Activated naive CD8-positive, alpha-beta T cell treated with anti-CD3 and anti-CD28 coated beads, Interleukin-2, amount 10 ng/mL, durations not matched to agents 7 days and 5 days (primary cell): ENCODE data around the gene FKBP8. TPM values are rescaled to one million over a fixed set of nuclear protein-coding genes. Genes with fewer than 3 reads are reported as not detected.

Experiments
- ATAC-seq: fragments of 150-1000 bp; cut with Tn5 transposase; one replicate; pipeline ENCODE4 v1.10.0; 2021; ENCODE audit warnings: low read depth, moderate library complexity
- POLR2A ChIA-PET: fragments of 350-600 bp; sonication (Branson Sonifier 250); formaldehyde crosslinking; loops from one replicate; lab custom pipeline; 2021; ENCODE audit warnings: antibody characterized with exemption; lab: Charles Lee
- DNase-seq: peaks from one replicate; pipeline ENCODE4 v3.0.0; 2021
- H3K27ac Mint-ChIP-seq: one replicate; pipeline ENCODE4 v1.8.0; 2022; ENCODE audit warnings: mild to moderate bottlenecking, mixed read lengths
- H3K27me3 Mint-ChIP-seq: one replicate; pipeline ENCODE4 v1.8.0; 2022; ENCODE audit warnings: mild to moderate bottlenecking, moderate library complexity, mixed read lengths
- H3K36me3 Mint-ChIP-seq: one replicate; pipeline ENCODE4 v1.8.0; 2021; ENCODE audit warnings: mild to moderate bottlenecking, mixed read lengths
- H3K4me1 Mint-ChIP-seq: one replicate; pipeline ENCODE4 v1.8.0; 2021; ENCODE audit warnings: mixed read lengths
- H3K4me3 Mint-ChIP-seq: one replicate; pipeline ENCODE4 v1.8.0; 2022; ENCODE audit warnings: mild to moderate bottlenecking, moderate library complexity, mixed read lengths
- H3K9me3 Mint-ChIP-seq: one replicate; pipeline ENCODE4 v1.8.0; 2021; ENCODE audit warnings: mixed read lengths
- total RNA-seq, 2 experiments: library from RNA; stranded (reverse); gene quantifications; one replicate each; pipeline ENCODE4 v1.2.3, GENCODE V29; 2021

Gene FKBP8
- total RNA-seq, 2 experiments from 2014 or later, result 261 to 275 TPM

DNA sequence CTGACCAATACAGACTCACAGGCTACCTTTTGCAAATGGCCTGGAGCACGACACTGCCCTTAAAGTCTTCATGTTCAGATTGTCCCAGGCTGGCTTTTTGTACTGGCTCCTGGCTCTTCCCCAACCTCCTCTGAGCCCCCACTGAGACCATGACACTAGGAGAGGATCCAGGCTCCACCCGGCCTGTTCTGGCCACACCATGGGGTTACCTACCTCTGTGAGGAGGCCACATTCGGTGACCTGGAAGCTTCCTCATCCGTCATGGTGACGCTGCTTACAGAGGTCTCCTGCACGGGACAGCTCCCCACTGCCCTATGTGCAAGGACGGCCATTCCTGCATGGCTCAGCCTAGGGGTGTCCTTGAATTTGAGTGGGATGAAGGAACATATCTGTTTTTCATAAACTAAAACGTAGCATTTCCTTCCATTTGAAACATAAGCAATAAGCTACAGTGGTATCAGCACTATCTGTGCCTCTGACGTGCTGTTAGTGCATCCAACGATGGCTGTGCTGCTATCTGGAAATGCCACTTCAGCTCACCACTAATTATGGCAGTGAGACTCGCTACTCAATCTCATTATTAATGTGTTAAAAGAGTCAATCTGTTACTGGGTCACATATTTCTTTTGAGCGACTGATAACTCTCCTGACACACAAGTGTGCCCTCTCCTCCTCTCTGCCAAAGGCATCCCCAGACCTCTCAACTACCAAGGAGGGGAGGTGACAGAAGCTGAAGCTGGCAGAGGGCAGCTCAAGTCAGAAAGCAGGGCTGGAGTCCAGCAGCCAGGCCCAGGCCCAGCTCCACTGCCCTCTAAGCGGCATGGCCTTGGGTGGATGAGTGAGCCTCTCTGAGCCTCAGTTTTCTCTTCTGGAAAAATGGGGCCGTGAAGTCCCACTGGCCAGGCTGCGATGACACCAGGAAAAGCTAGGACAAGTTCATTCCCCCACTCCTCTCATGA lies 51.1 kb downstream of the FKBP8 start:
- ATAC-seq (no peak), DNase-seq (no peak)
- Mint-ChIP-seq H3K36me3 (no peaks in the 10 kb centered on the region), H3K27me3 (no peaks in the 10 kb centered on the region), H3K4me3 (no peak overlapping the region), H3K9me3 (no peaks in the 10 kb centered on the region), H3K4me1 (peaks cover 36% of the 10 kb centered on the region), H3K27ac (peak overlapping the region; percentile 51)
- POLR2A ChIA-PET, result interaction anchor here (1.2 kb wide), 1 partner anchor 30 kb away, joined by 3 read pairs; the partner anchor contains the start of gene ELL

DNA sequence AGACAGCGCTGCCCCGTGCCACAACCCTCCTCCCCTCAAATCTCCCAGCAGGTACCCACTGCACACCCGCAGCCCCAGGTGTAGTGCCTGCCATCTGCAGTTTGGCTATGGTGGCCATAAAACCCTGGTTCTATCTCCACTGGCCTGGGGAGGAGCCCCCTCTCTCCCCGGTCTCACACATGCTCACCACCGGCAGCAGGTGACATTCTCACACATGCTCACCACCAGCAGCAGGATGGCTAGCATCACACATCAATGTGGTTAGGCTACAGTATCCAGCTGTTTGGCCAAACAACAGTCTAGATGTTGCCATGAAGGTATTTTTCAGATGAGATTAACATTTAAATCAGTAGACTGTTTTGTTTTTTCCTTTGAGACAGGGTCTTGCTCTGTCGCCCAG lies 52.6 kb downstream of the FKBP8 start:
- H3K9me3 Mint-ChIP-seq, result no peaks in the 10 kb centered on the region
- no peaks in the 10 kb centered on the region for H3K27me3 Mint-ChIP-seq
- DNase-seq, result no peak
- H3K4me1 Mint-ChIP-seq, result peaks cover 26% of the 10 kb centered on the region
- POLR2A ChIA-PET, result interaction anchor here (0.5 kb wide), 1 partner anchor 402 kb away, joined by 3 read pairs; no protein-coding TSS in a partner anchor
- no peak for ATAC-seq
- no peak overlapping the region for H3K4me3 Mint-ChIP-seq
- no peaks in the 10 kb centered on the region for H3K36me3 Mint-ChIP-seq
- H3K27ac Mint-ChIP-seq, result no peak overlapping the region

GRCh38 chr19:18489627-18490184 lies 53.7 kb downstream of the FKBP8 start:
- Mint-ChIP-seq H3K4me1 (peaks cover 24% of the 10 kb centered on the region), H3K9me3 (no peaks in the 10 kb centered on the region), H3K27ac (no peak overlapping the region), H3K27me3 (no peaks in the 10 kb centered on the region), H3K36me3 (no peaks in the 10 kb centered on the region), H3K4me3 (no peak overlapping the region)
- ATAC-seq (no peak), DNase-seq (no peak)
- POLR2A ChIA-PET, result no interaction called here

GRCh38 chr19:18488838-18489626 lies 54.3 kb downstream of the FKBP8 start:
- POLR2A ChIA-PET, result no interaction called here
- H3K27me3 Mint-ChIP-seq, result no peaks in the 10 kb centered on the region
- H3K36me3 Mint-ChIP-seq, result no peaks in the 10 kb centered on the region
- H3K9me3 Mint-ChIP-seq, result no peaks in the 10 kb centered on the region
- DNase-seq, result no peak
- no peak for ATAC-seq
- no peak overlapping the region for H3K4me3 Mint-ChIP-seq
- H3K27ac Mint-ChIP-seq, result no peak overlapping the region
- H3K4me1 Mint-ChIP-seq, result peaks cover 19% of the 10 kb centered on the region

GRCh38 chr19:18488403-18488723 lies 55.0 kb downstream of the FKBP8 start:
- DNase-seq (no peak), ATAC-seq (no peak)
- Mint-ChIP-seq H3K4me3 (no peak overlapping the region), H3K36me3 (no peaks in the 10 kb centered on the region), H3K4me1 (peaks cover 18% of the 10 kb centered on the region), H3K9me3 (no peaks in the 10 kb centered on the region), H3K27me3 (no peaks in the 10 kb centered on the region), H3K27ac (no peak overlapping the region)
- POLR2A ChIA-PET, result no interaction called here

- Mint-ChIP-seq H3K36me3 (no peaks in the 10 kb centered on the region), H3K27me3 (no peaks in the 10 kb centered on the region), H3K27ac (no peak overlapping the region), H3K4me3 (no peak overlapping the region), H3K9me3 (no peaks in the 10 kb centered on the region), H3K4me1 (peaks cover 20% of the 10 kb centered on the region)
- POLR2A ChIA-PET, result no interaction called here
- DNase-seq (no peak), ATAC-seq (no peak)
Measured at GRCh38 chr19:18487576-18488402, 55.6 kb downstream of the FKBP8 start.

GRCh38 chr19:18486746-18487145 lies 56.6 kb downstream of the FKBP8 start:
- H3K36me3 Mint-ChIP-seq, result no peaks in the 10 kb centered on the region
- H3K27ac Mint-ChIP-seq, result no peak overlapping the region
- POLR2A ChIA-PET, result no interaction called here
- DNase-seq, result no peak
- no peak for ATAC-seq
- no peak overlapping the region for H3K4me3 Mint-ChIP-seq
- H3K27me3 Mint-ChIP-seq, result no peaks in the 10 kb centered on the region
- H3K9me3 Mint-ChIP-seq, result no peaks in the 10 kb centered on the region
- peaks cover 23% of the 10 kb centered on the region for H3K4me1 Mint-ChIP-seq

- Mint-ChIP-seq H3K4me1 (peaks cover 30% of the 10 kb centered on the region), H3K4me3 (no peak overlapping the region), H3K27ac (no peak overlapping the region), H3K36me3 (no peaks in the 10 kb centered on the region), H3K9me3 (no peaks in the 10 kb centered on the region), H3K27me3 (no peaks in the 10 kb centered on the region)
- POLR2A ChIA-PET, result no interaction called here
- ATAC-seq, result no peak
- no peak for DNase-seq
Measured at GRCh38 chr19:18484992-18485391, 58.4 kb downstream of the FKBP8 start.

DNA sequence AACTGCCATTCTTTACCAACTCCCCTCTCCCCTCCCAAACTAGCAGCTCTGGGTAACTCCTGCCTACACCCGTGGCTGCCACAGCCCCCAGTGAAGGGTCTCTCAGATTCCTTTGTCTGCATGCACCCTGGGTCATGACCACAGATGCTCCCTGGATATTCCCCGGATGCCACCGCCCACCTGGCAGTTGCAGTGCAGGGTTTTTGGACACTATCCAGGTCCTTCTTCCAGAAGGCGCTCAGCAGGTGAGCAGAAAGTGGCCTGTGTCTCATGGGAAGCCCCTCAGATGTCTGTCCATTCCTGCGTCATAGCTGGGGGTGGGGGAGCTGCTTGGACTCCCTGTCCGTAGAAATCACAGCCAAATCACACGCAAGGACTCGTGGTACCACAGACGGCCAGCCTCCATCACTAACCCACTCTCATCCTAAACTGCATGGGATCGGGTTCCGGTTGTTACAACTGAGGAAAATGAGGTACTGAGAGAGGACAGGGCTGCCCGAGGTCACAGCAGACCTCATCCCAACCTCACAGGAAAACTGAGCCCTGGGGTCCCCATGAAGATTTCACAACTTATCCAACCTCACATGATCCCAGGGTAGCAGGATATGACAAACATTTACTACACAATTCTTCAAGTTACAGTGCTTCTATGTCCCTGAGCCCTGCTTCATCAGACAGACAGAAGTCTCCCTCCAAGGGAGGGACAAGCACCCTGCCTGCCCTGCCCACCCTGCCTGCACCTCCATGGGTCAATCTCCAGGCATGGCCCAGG lies 60.1 kb downstream of the FKBP8 start:
- POLR2A ChIA-PET, result no interaction called here
- no peak overlapping the region for H3K27ac Mint-ChIP-seq
- ATAC-seq, result no peak
- H3K4me3 Mint-ChIP-seq, result no peak overlapping the region
- H3K36me3 Mint-ChIP-seq, result no peaks in the 10 kb centered on the region
- no peak for DNase-seq
- no peaks in the 10 kb centered on the region for H3K9me3 Mint-ChIP-seq
- H3K4me1 Mint-ChIP-seq, result peaks cover 45% of the 10 kb centered on the region
- H3K27me3 Mint-ChIP-seq, result no peaks in the 10 kb centered on the region

Other genes with a start within 250 kb of the FKBP8 start
- 100 to 1,000 TPM; 151 to 157 TPM for gene LSM4, start 220.5 kb downstream of the FKBP8 start, total RNA-seq
- gene PGPEP1, start 203.0 kb downstream of the FKBP8 start, total RNA-seq, result 10 to 100 TPM; 41.3 to 45.7 TPM
- gene GDF15, start 157.4 kb downstream of the FKBP8 start, total RNA-seq, result under 1 TPM; 0.34 to 0.75 TPM
- gene LRRC25, start 146.0 kb downstream of the FKBP8 start, total RNA-seq, result 1 to 10 TPM; 1.2 to 1.6 TPM
- gene SSBP4, start 124.2 kb downstream of the FKBP8 start, total RNA-seq, result 100 to 1,000 TPM; 152 to 158 TPM
- gene ISYNA1, start 105.4 kb downstream of the FKBP8 start, total RNA-seq, result 10 to 100 TPM; 39.6 to 43.4 TPM
- gene ELL, start 21.5 kb downstream of the FKBP8 start, total RNA-seq, result 10 to 100 TPM; 28.5 to 31.2 TPM
- 100 to 1,000 TPM in 1 of 2 experiments, 10 to 100 TPM in 1; 96.7 to 105 TPM for gene KXD1, start 14.3 kb upstream of the FKBP8 start, total RNA-seq
- gene UBA52, start 28.3 kb upstream of the FKBP8 start, total RNA-seq, result 1,000 to 10,000 TPM; 1,538 to 1,547 TPM
- gene REX1BD, start 45.2 kb upstream of the FKBP8 start, total RNA-seq, result 100 to 1,000 TPM; 105 to 109 TPM
- not detected for gene CRLF1, start 63.2 kb upstream of the FKBP8 start, total RNA-seq
- under 1 TPM in 1 of 2 experiments, not detected in 1; 0.19 TPM for gene TMEM59L, start 69.3 kb upstream of the FKBP8 start, total RNA-seq
- 10 to 100 TPM; 13.6 to 14.3 TPM for gene KLHL26, start 93.5 kb upstream of the FKBP8 start, total RNA-seq
- 10 to 100 TPM; 10.3 to 11.8 TPM for gene CRTC1, start 140.1 kb upstream of the FKBP8 start, total RNA-seq
- gene COMP, start 247.7 kb upstream of the FKBP8 start, total RNA-seq, result not detected